HG02970 (cell line): ENCODE measurements around the gene SNX30.

Experiments used
- ATAC-seq: cut with Tn5 transposase; IDR thresholded peaks from one replicate; pipeline ENCODE4 v1.9.1; 2021; ENCODE audit warnings: mild to moderate bottlenecking, moderate library complexity, moderate number of reproducible peaks; ENCODE audit not compliant: unreplicated experiment, low FRiP score

SNX30 gene

DNA sequence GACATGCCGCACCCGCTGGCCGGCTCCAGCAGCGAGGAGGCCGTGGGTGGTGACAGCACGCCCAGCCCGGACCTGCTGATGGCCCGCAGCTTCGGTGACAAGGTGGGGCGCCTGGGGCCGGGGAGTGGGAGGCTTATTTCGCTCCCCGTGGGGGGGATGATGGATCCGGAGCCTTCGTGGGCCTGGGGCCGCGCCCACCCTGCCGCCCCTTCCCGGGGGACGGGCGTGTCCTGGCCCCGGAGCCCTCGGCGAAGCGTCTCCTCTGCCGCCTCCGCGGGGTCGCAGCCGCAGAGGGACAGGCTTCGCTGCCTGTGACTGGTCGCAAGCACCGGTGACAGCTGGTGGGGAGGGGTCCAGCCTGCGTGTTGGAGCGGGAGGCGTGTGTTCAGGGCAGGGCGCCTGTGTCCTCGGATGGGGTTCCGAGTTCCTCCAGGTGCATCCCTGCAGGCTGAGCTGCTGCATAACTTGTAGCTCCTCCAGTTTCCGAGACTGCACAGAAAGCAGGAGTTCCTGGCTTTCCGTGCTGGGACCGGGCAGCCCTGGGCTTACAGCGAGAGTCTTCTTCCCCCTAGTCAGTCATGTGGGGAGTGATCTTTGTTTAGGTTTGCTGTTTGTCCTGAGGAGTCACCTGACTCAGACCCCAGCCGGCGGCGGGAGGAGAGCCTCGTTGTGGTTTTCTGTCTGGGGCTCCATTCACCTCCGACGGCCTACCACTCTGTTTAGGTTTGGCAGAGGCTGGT, 666 bp downstream of the SNX30 start:
- peak; percentile 18 for ATAC-seq

DNA sequence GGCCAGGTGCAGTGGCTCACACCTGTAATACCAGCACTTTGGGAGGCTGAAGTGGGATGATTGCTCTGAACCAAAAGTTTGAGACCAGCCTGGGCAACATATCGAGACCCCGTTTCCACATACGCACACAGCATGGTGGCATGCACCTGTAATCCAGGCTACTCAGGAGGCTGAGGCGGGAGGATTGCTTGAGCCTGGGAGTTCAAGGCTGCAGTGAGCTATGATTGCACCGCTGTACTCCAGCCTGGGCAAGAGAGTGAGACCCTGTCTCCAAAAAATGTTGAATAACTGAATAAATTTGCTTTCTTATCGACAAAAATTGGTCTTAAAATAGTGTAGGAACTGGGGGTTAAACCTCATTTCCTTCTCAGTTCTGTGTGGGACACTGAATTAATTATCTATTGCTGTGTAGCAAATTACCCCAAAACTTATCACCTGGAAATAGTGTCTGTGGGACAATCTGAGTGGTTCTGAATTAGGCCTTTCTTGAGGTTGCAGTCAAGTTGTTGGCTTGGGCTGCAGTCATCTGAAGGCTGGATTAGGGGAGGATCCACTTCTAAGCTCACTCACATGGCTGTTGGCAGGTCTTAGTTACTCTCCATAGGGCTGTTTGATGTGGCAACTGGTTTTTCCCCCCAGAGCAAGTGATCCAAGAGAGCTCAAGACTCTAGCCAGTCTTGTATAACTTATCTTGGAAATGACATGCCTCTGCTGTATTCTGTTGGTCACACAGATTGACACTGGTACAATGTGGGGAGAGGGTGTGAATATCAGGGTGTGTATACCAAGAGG, 2.0 kb downstream of the SNX30 start:
- ATAC-seq, result no peak

GRCh38 chr9:112753725-112754124, 3.2 kb downstream of the SNX30 start:
- no peak for ATAC-seq

GRCh38 chr9:112754578-112754977, 4.0 kb downstream of the SNX30 start:
- no peak for ATAC-seq

DNA sequence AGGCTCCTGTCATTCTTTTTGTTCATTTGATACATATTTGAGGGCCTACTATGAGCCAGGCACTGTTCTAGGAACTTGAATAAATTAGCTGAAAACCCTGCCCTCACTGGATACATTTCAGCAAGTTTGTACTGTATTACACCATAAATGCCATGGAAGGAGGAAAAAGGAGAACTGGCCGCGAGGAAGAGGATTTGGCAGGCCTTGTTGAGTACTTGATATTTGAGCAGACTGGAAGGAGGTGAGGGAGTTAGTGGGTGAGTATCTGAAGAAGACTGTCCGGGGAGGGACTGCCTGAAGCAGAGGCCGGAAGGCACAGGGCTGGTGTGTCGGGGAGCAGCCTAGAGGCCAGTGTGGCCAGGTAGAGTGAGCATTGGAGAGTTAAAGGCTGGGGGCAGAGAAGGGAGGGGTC, 4.5 kb downstream of the SNX30 start:
- no peak for ATAC-seq

GRCh38 chr9:112755675-112756074, 5.1 kb downstream of the SNX30 start:
- ATAC-seq, result no peak

GRCh38 chr9:112757282-112757883, 6.8 kb downstream of the SNX30 start:
- no peak for ATAC-seq

DNA sequence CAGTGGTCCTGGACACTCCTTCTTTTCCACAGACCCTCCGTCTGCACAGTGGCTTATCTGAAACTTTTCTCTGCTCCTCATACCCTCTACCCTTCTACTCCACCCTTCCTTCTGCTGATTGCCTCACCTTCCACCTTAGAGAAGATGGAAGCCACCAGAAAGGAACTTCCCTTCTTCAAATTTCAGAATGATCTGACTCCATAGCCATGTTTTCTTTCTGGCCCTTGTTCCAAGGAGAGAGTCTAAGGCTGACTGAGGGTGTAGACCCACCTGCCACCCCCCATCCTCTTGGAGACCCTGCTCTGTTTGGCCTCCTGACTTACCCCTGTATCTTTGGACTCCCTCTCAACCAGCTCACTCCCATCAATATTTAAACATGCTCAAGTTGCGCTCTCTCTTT, 7.4 kb downstream of the SNX30 start:
- ATAC-seq, result no peak

- ATAC-seq, result no peak
Observed at GRCh38 chr9:112760821-112761220, 10.3 kb downstream of the SNX30 start.

DNA sequence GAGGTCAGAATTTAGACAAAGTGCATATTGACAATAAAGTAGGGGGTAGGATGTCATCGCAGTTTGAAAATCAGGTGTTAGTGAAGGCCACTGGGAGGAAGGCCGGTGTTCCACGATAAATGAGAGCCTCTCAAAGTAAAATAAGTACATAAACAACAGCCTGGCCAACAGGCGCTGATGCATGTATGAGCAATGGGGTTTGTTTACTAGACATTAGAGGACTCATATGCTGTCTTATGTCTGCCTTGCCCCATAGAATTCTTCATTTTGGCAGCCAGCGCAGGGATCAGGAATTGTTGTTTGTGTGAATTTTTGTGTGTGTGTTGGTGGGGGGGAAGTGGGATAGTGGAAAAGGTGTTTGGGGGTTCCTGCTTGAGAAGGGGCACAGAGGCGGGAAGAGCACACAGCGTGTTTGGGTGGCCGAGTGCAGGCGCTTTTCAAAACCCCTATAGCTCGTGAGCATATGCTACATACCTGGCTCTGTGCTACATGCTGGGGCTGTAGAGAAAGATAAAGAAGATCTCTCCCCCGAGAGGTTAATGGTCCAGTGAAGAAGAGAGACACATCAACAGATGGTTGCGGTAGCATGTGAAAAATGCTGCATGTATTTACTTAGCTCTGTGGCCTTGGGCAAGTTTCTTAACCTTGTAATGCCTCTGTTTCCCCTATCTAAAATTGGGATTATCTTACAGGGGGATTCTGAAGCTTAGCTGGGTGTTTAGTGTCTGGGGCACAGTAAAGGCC, 11.5 kb downstream of the SNX30 start:
- no peak for ATAC-seq

GRCh38 chr9:112762726-112763518, 12.4 kb downstream of the SNX30 start:
- no peak for ATAC-seq

DNA sequence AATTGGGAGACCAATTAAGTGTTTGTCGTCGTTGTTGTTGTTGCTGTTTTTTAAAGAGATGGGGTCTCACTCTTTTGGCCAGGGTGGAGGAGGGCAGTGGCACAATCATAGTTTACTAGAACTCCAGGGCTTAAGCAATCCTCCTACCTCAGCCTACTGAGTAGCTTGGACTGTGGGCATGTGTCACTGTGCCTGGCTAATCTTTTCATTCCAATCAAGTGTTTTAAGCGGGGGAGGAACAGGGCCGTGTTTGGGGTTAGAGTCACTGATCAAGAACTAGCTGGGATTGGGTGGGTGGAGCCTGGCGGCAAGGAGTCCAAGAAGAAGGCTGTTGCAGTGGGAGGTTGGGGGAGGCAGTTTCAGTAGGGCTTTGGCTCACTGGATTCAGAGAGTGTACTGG, 13.8 kb downstream of the SNX30 start:
- no peak for ATAC-seq

- no peak for ATAC-seq
Observed at GRCh38 chr9:112764837-112765236, 14.3 kb downstream of the SNX30 start.

- ATAC-seq, result no peak
Observed at GRCh38 chr9:112765281-112765680, 14.7 kb downstream of the SNX30 start.

DNA sequence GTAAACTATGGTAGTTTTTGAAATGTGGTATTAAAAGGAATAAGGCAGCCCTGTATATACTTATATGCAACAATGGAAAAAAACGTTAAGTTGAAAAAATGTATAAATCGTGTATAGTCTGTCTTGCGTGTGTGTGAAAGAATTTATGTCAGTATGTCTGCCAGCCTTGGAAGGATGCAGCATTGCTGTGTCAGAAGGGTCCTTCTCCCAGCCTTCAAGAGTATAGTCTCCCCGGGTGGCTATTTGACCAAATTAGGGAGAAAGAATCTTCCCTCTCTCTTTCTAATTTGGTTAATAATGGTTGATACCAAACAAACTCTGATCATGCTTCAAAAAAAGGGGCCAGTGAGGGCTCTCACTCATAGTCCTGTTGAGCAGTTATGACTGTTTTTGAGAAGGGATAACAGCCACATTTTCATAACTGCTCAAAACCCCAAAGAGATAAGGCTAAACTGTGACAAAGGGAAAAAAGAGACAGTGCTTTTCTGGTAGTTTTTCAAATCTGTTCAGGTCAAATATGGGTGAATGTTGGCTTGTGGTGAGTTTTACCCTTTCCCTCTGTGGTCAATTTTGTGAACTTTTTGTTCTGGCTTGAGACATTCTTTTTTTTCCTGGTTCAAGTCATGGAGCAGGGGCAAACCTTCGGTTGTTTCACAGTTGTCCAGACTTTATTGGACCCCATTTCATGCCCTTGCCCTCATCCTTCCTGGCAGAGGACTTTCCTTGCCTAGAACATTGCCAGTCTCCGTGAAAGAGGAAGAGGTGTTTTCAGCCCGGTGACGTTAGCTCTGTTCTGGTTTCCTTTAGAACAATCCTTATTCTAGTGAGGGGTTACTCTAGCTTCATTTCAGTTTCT, 21.0 kb downstream of the SNX30 start:
- ATAC-seq, result no peak

GRCh38 chr9:112772215-112772509, 21.6 kb downstream of the SNX30 start:
- no peak for ATAC-seq

GRCh38 chr9:112772551-112772950, 22.0 kb downstream of the SNX30 start:
- no peak for ATAC-seq

DNA sequence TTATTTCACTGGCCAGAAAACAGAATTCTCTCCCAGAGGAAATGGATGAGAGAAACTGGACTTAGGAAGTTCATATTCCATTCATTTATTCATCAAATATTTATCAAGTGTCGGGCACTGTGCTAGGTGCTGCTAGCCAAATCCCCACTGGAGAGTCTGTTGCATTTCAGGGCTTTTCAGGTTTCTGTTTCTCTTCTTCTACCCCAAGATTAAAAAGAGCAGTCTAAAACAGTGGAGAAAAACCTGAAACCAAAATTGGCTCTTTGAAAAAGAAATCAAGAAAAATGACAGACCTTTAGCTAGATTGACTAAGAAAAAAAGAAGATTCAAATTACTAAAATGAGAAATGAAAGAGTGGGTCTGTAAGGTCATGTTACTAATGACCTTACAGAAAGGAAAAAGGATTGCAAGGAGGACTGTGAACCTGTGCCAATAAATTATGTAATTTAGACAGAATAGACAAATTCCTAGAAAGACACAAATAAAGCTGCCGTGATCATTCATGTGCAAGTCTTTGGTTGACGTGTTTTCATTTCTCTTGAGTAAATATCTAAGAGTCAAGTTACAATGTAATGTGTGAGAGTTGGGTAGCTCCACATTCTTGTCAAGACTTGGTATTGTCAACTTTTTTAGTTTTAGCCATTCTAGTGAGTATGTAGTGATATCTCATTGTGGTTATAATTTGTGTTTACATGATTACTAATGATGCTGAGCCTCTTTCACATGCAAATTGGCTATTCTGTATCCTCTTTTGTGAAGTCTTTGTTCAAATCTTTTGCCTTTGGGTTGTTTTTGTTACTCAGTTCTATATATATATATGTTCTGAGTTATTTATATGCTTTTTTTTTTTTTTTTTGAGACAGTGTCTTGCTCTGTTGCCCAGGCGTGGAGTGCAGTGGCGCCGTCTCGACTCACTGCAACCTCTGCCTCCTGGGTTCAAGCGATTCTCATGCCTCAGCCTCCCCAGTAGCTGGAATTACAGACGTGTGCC, 23.7 kb downstream of the SNX30 start:
- no peak for ATAC-seq
